Peyer's patch (tissue), 4 donors: ENCODE results near the gene ZDHHC18. TPM values are rescaled to one million over a fixed set of nuclear protein-coding genes. Genes with fewer than 3 reads are reported as not detected.

Source experiments
- DNase-seq, 3 donors: peaks; one replicate each; pipeline ENCODE4 v3.0.0-alpha.2; 2017 to 2019
- H3K27ac ChIP-seq, 4 donors: fragments of 200-600 bp; sonication (generic); one replicate each; pipeline ENCODE4 v1.5.1; 2016 to 2019
- H3K27me3 ChIP-seq, 2 donors: fragments of 200-600 bp; sonication (generic); one replicate each; pipeline ENCODE4 v1.5.1; 2019
- H3K36me3 ChIP-seq, 3 donors: fragments of 200-600 bp; sonication (generic); one replicate each; pipeline ENCODE4 v1.5.1; 2016 to 2019
- H3K4me1 ChIP-seq, 4 donors: fragments of 200-600 bp; sonication (generic); one replicate each; pipeline ENCODE4 v1.5.1; 2016 to 2019
- H3K4me3 ChIP-seq, 4 donors: fragments of 200-600 bp; sonication (generic); 1 replicate in 3 of 4; 2 replicates in 1 of 4; pipeline ENCODE4 v1.5.1; 2016 to 2019; ENCODE audit warnings: mild to moderate bottlenecking in 1 of 4
- H3K9me3 ChIP-seq, 4 donors: fragments of 200-600 bp; sonication (generic); one replicate each; pipeline ENCODE4 v1.5.1; 2016 to 2019; ENCODE audit warnings: mild to moderate bottlenecking in 1 of 4
- POLR2A ChIP-seq, 2 donors: fragments of 450-650 bp; IDR thresholded peaks; one replicate each; pipeline ENCODE4 v1.5.1; 2017; ENCODE audit warnings: antibody characterized with exemption in 2 of 2, mild to moderate bottlenecking in 2 of 2, moderate library complexity in 2 of 2
- total RNA-seq, 4 donors: library from RNA; depleted of rRNA; stranded (reverse); fragments of >200 nt; gene quantifications; one replicate each; pipeline ENCODE4 v1.1.0, GENCODE V29; 2016
- TF ChIP-seq, protein P1 (sequence below), 6 experiments: fragments of 450-650 bp in 4 of 6; fragments of 200-600 bp in 2 of 6; sonication (generic) in 1 of 6; IDR thresholded peaks; one replicate each; pipeline ENCODE4 v1.5.1; 2017 to 2019; ENCODE audit warnings: antibody characterized with exemption in 6 of 6, mild to moderate bottlenecking in 3 of 6, moderate library complexity in 1 of 6

The ZDHHC18 gene
- total RNA-seq, 4 donors from 2014 or later = 12.4 to 40.3 (median 29.0) TPM

DNA sequence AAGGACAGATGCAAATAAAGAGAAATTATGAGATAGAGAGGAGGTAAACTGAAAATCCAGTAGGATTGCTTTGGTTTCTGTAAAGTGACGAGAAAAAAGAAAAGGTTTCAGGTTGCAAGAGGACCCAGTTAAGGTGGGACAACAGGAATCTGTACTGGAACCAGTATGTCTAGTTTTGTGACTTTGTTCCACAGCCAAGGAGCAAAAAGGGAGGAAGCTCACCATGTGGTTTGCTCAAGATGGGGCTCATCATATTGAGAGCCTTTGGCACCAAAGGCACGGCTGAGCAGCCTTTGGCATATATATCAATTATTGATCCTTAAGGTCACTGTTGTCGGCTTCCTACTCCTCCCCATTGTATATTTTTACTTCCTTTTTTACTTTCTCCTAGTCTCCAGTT lies 1.8 kb upstream of the ZDHHC18 start:
- Histone ChIP-seq H3K27ac (no peak overlapping the region), H3K4me1 (peaks cover 3 to 46% (median 17%) of the 10 kb centered on the region in 4 donors)

DNA sequence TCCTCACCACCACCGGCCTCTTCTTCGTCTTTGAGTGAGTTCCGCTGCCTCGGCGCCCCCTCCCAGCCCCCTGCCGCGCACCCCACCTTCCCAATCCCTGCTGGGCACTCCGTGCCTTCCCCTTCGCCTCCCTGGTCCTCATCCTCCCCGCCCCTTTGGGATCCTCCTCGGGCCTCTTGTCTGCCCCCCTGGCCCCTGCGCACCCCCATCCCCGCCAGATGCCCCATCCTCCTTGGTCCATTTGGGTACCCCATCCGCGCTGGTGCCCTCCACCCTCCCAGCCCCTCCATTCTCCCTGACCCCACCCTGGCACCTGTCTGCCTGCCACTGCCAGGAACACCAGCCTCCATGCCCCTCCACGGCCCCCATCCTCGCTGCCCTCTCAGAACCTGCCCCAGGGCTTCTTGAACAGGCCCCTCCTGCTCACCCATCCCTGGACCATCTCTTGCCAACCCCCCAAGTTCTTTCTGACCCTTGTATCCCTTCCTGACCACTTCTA lies 667 bp downstream of the ZDHHC18 start:
- H3K4me1 ChIP-seq = peaks cover 3 to 39% (median 15%) of the 10 kb centered on the region in 4 donors
- peaks cover 0 to 3% (median 0%) of the 10 kb centered on the region in 3 donors for H3K36me3 ChIP-seq
- H3K4me3 ChIP-seq = peak overlapping the region; percentile 68 to 93 (median 84)
- no peak for DNase-seq
- no peaks in the 10 kb centered on the region for H3K27me3 ChIP-seq
- TF ChIP-seq POLR2A (IDR thresholded peaks at IDR 0.05) = no peak
- TF ChIP-seq, protein P1, sequence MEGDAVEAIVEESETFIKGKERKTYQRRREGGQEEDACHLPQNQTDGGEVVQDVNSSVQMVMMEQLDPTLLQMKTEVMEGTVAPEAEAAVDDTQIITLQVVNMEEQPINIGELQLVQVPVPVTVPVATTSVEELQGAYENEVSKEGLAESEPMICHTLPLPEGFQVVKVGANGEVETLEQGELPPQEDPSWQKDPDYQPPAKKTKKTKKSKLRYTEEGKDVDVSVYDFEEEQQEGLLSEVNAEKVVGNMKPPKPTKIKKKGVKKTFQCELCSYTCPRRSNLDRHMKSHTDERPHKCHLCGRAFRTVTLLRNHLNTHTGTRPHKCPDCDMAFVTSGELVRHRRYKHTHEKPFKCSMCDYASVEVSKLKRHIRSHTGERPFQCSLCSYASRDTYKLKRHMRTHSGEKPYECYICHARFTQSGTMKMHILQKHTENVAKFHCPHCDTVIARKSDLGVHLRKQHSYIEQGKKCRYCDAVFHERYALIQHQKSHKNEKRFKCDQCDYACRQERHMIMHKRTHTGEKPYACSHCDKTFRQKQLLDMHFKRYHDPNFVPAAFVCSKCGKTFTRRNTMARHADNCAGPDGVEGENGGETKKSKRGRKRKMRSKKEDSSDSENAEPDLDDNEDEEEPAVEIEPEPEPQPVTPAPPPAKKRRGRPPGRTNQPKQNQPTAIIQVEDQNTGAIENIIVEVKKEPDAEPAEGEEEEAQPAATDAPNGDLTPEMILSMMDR (IDR thresholded peaks at IDR 0.05) = no peak
- peak overlapping the region; percentile 70 to 87 (median 80) for H3K27ac ChIP-seq
- H3K9me3 ChIP-seq = no peaks in the 10 kb centered on the region

More for the DNA sequence above, 1.8 kb upstream of the ZDHHC18 start:
- Histone ChIP-seq H3K9me3 (no peaks in the 10 kb centered on the region), H3K27me3 (no peaks in the 10 kb centered on the region), H3K36me3 (no peaks in the 10 kb centered on the region), H3K4me3 (no peak overlapping the region)
- no peak for TF ChIP-seq POLR2A (IDR thresholded peaks at IDR 0.05)
- TF ChIP-seq, protein P1 (IDR thresholded peaks at IDR 0.05) = no peak
- no peak for DNase-seq

DNA sequence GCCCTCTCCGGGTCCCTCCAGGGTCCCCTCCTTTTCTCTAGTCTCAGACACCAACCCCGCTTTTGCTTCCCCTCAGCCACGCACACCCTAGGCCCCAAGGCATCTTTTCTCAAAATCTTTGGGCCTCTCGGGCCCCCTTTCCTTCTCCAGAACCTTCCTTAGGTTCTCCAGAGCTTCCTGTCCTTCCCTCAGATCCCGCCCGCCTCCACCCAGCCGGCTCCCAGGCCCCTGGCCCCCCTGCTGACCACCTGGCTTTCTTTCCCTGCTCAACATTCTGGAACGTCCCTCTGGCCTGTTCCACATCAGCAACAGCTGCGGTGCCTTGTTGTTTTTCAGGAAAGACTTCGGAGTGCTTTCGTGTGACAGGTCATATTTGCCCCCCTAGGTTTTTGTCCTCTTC lies 1.2 kb downstream of the ZDHHC18 start:
- peak overlapping the region; percentile 70 to 87 (median 80) for H3K27ac ChIP-seq
- TF ChIP-seq POLR2A (IDR thresholded peaks at IDR 0.05) = no peak
- TF ChIP-seq, protein P1 (IDR thresholded peaks at IDR 0.05) = no peak
- DNase-seq = no peak
- peaks cover 3 to 39% (median 15%) of the 10 kb centered on the region in 4 donors for H3K4me1 ChIP-seq
- no peaks in the 10 kb centered on the region for H3K9me3 ChIP-seq
- H3K27me3 ChIP-seq = no peaks in the 10 kb centered on the region
- peaks cover 0 to 8% (median 0%) of the 10 kb centered on the region in 3 donors for H3K36me3 ChIP-seq
- H3K4me3 ChIP-seq = peak overlapping the region; percentile 68 to 93 (median 84)

DNA sequence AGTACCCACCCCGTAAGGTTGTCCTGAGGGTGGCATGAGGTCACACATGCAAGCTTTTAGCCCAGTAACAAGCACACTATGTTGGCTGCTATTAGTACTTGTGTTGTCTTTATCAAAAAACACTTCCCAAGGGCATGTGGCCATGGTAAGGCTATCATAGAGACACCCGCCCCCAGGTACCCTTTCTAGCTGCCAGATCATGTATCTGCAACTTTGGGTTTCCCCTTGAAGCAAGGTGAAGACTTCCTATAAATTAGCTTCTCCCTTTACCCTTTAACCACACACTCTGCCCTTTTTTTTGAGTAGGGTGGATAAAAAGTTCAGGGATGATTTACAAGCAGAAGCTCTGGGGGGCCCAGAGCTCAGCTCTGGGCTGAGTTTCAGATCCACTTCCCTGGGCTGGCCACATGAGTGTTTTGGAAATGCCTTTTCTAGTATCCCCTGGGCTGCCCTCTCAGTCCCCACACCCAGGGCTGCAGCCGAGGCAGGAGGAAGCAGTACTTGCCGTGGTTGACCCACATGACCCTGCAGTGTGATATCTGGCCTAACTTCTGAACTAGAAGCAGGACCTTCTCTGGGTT lies 2.0 kb downstream of the ZDHHC18 start:
- H3K4me1 ChIP-seq = peaks cover 3 to 39% (median 20%) of the 10 kb centered on the region in 4 donors
- peak overlapping the region in 2 of 4 donors; percentile 6 to 93 for H3K4me3 ChIP-seq

DNA sequence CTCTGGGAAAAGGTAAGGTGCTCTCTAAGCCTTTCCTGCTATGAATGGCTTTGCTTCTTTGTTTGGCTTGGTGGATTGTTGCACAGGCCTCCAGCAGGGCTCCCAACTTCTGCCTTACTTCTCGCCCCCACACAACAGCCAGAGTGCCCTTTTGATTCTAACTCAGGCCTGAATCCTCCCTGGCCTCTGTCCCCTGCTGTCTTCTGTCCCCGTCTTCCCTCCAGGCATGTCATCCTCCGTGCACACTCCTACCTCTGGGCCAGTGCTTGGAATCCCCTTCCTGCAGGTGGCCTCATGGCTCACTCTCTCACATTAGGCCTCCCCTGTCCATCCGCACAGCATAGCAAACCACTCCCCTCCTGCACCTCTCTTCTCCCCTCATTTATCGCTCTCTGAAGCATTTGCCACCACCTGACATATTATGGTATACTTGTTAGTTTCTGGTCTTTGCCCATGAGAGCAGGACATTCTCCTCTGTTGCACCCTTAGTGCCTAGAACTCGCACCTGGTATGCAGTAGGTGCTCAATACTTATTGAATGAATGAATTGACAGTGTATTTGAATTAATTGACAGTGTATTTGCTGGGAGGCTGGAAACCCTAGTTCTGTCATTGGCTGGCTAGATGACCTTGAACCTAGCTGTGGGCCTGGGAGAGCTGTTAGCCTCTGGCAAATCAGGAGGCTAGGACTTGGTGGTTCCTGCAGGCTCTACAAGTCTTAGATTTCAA lies 2.9 kb downstream of the ZDHHC18 start:
- Histone ChIP-seq H3K4me1 (peaks cover 3 to 39% (median 24%) of the 10 kb centered on the region in 4 donors), H3K36me3 (peaks cover 0 to 25% (median 0%) of the 10 kb centered on the region in 3 donors), H3K27me3 (no peaks in the 10 kb centered on the region), H3K27ac (peak overlapping the region in 3 of 4 donors; percentile 21 to 87 (median 73)), H3K4me3 (no peak overlapping the region), H3K9me3 (no peaks in the 10 kb centered on the region)
- TF ChIP-seq, protein P1 (IDR thresholded peaks at IDR 0.05) = no peak
- no peak for TF ChIP-seq POLR2A (IDR thresholded peaks at IDR 0.05)
- no peak for DNase-seq

More for the DNA sequence above, 2.0 kb downstream of the ZDHHC18 start:
- Histone ChIP-seq H3K36me3 (peaks cover 0 to 16% (median 0%) of the 10 kb centered on the region in 3 donors), H3K27ac (peak overlapping the region in 3 of 4 donors; percentile 21 to 87 (median 73)), H3K27me3 (no peaks in the 10 kb centered on the region), H3K9me3 (no peaks in the 10 kb centered on the region)
- TF ChIP-seq, protein P1 (IDR thresholded peaks at IDR 0.05) = no peak
- no peak for TF ChIP-seq POLR2A (IDR thresholded peaks at IDR 0.05)
- DNase-seq = peak in 2 of 3 donors; percentile 51 to 62
